Measurements from ENCODE around the gene AADACL3.

The AADACL3 gene

GRCh38 chr1:12771186-12771585 is 55.3 kb downstream of the AADACL3 start:
- ATAC-seq (no peak), DNase-seq (ENCODE audit: low spot score in 2 of 2) (no peak)
- Mint-ChIP-seq H3K36me3 (no peaks in the 10 kb centered on the region), H3K4me1 (no peaks in the 10 kb centered on the region), H3K9me3 (no peaks in the 10 kb centered on the region), H3K4me3 (no peak overlapping the region), H3K27ac (no peak overlapping the region)

GRCh38 chr1:12772520-12772919 is 56.6 kb downstream of the AADACL3 start:
- no peak for ATAC-seq
- no peaks in the 10 kb centered on the region for H3K4me1 Mint-ChIP-seq
- no peak overlapping the region for H3K27ac Mint-ChIP-seq

GRCh38 chr1:12773438-12773837 is 57.5 kb downstream of the AADACL3 start, which contains the start of gene PRAMEF12:
PRAMEF12 (plus strand) TSS chr1:12773738; CDS start chr1:12774868, 1,130 bp downstream.
- Mint-ChIP-seq H3K27ac (no peak within 1 kb of the TSS), H3K36me3 (no peaks in the 10 kb centered on the region)
- no peak for ATAC-seq

More at GRCh38 chr1:12772520-12772919, 56.6 kb downstream of the AADACL3 start:
- Mint-ChIP-seq H3K36me3 (no peaks in the 10 kb centered on the region), H3K4me3 (no peak overlapping the region), H3K9me3 (no peaks in the 10 kb centered on the region)
- no peak for DNase-seq (ENCODE audit: low spot score in 2 of 2)

GRCh38 chr1:12774801-12775345 is 59.0 kb downstream of the AADACL3 start:
- no peak overlapping the region for H3K27ac Mint-ChIP-seq
- H3K36me3 Mint-ChIP-seq, result no peaks in the 10 kb centered on the region
- H3K9me3 Mint-ChIP-seq, result no peaks in the 10 kb centered on the region
- DNase-seq (ENCODE audit: low spot score in 2 of 2) (no peak), ATAC-seq (no peak)
- H3K4me3 Mint-ChIP-seq, result no peak overlapping the region
- H3K4me1 Mint-ChIP-seq, result no peaks in the 10 kb centered on the region

More at GRCh38 chr1:12773438-12773837, 57.5 kb downstream of the AADACL3 start, which contains the start of gene PRAMEF12:
- Mint-ChIP-seq H3K9me3 (no peaks in the 10 kb centered on the region), H3K4me1 (no peaks in the 10 kb centered on the region), H3K4me3 (no peak within 1 kb of the TSS)
- DNase-seq (ENCODE audit: low spot score in 2 of 2), result peak in 1 of 2 donors; percentile 28

- Mint-ChIP-seq H3K9me3 (no peaks in the 10 kb centered on the region), H3K27ac (no peak overlapping the region), H3K36me3 (no peaks in the 10 kb centered on the region), H3K4me1 (no peaks in the 10 kb centered on the region), H3K4me3 (no peak overlapping the region)
- ATAC-seq, result no peak
- DNase-seq (ENCODE audit: low spot score in 2 of 2), result no peak
Measured at GRCh38 chr1:12775443-12775842, 59.5 kb downstream of the AADACL3 start.

GRCh38 chr1:12776801-12777557 is 61.1 kb downstream of the AADACL3 start:
- Mint-ChIP-seq H3K4me3 (no peak overlapping the region), H3K27ac (no peak overlapping the region), H3K4me1 (no peaks in the 10 kb centered on the region), H3K36me3 (no peaks in the 10 kb centered on the region), H3K9me3 (no peaks in the 10 kb centered on the region)
- DNase-seq (ENCODE audit: low spot score in 2 of 2) (no peak), ATAC-seq (no peak)

All from stimulated activated effector memory CD8-positive, alpha-beta T cell treated with anti-CD3 and anti-CD28 coated beads, Interleukin-12 subunit alpha, Interleukin-12 subunit beta, amount 100 ng/mL, for 72 hours (primary cell).